B cell (primary cell): ENCODE data around the gene ELAVL3.

Source experiments
- EZH2 ChIP-seq: IDR thresholded peaks from 2 replicates; pipeline ENCODE4 v1.6.1; 2012; ENCODE audit warnings: borderline replicate concordance, low read depth, mild to moderate bottlenecking, moderate library complexity, low read length; ENCODE audit not compliant: insufficient read depth, poor library complexity, severe bottlenecking
- TF ChIP-seq, protein P1 (sequence below): fragments of 200-600 bp; IDR thresholded peaks from one replicate; pipeline ENCODE4 v1.8.0; 2022; ENCODE audit warnings: antibody characterized with exemption, mild to moderate bottlenecking

DNA sequence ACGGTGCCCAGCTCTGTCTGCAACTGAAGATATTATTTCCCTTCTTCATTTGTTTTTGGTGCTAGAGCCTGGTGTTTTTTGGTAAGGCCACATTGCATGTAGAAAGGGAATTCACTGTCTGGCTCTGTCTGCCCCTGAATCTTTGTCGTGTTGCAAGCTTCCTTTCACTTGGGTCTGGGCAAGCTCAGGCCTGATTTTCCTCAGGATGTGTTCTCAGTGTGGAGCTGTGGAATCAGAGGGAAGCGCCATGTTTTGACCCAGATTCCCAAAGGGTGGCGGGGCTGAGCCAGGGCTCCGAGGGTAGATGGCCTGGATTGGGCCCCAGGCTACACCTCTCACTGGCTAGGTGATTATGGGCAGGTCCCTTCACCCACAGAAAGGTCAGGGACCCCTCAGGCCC, 36.8 kb downstream of the ELAVL3 start:
- TF ChIP-seq, protein P1, sequence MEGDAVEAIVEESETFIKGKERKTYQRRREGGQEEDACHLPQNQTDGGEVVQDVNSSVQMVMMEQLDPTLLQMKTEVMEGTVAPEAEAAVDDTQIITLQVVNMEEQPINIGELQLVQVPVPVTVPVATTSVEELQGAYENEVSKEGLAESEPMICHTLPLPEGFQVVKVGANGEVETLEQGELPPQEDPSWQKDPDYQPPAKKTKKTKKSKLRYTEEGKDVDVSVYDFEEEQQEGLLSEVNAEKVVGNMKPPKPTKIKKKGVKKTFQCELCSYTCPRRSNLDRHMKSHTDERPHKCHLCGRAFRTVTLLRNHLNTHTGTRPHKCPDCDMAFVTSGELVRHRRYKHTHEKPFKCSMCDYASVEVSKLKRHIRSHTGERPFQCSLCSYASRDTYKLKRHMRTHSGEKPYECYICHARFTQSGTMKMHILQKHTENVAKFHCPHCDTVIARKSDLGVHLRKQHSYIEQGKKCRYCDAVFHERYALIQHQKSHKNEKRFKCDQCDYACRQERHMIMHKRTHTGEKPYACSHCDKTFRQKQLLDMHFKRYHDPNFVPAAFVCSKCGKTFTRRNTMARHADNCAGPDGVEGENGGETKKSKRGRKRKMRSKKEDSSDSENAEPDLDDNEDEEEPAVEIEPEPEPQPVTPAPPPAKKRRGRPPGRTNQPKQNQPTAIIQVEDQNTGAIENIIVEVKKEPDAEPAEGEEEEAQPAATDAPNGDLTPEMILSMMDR: no peak
- TF ChIP-seq EZH2: no peak
